Loucy (cell line): Measurements from ENCODE around the gene FRMD5.

ENCODE experiments used
- H2AFZ ChIP-seq: fragments of 200-600 bp; sonication (generic); 2 replicates; pipeline ENCODE4 v1.6.0; 2016; ENCODE audit warnings: antibody characterized with exemption, mild to moderate bottlenecking, low read length, moderate library complexity
- H3F3A ChIP-seq: fragments of 200-600 bp; 2 replicates; pipeline ENCODE4 v1.6.0; 2016; ENCODE audit warnings: antibody characterized with exemption, low read depth, mild to moderate bottlenecking
- H3K27me3 ChIP-seq: fragments of 200-600 bp; sonication (generic); 2 replicates; pipeline ENCODE4 v1.6.1; 2014; ENCODE audit warnings: low read length, mild to moderate bottlenecking; ENCODE audit not compliant: insufficient read depth, poor library complexity, severe bottlenecking
- H3K36me3 ChIP-seq: fragments of 200-600 bp; sonication (generic); 2 replicates; pipeline ENCODE4 v1.6.1; 2016; ENCODE audit warnings: low read length; ENCODE audit not compliant: insufficient read depth
- H3K4me1 ChIP-seq: fragments of 200-600 bp; sonication (generic); 2 replicates; pipeline ENCODE4 v1.5.1; 2014; ENCODE audit warnings: low read length, mild to moderate bottlenecking; ENCODE audit not compliant: insufficient read depth, poor library complexity, severe bottlenecking
- H3K4me2 ChIP-seq: fragments of 200-600 bp; sonication (generic); 2 replicates; pipeline ENCODE4 v1.6.0; 2014; ENCODE audit warnings: antibody characterized with exemption, low read length, low read depth, mild to moderate bottlenecking; ENCODE audit not compliant: poor library complexity, severe bottlenecking
- H3K4me3 ChIP-seq: fragments of 200-600 bp; sonication (generic); 2 replicates; pipeline ENCODE4 v1.5.1; 2014; ENCODE audit warnings: low read length, mild to moderate bottlenecking, mixed read lengths; ENCODE audit not compliant: poor library complexity, severe bottlenecking
- H3K79me2 ChIP-seq: fragments of 200-600 bp; sonication (generic); 2 replicates; pipeline ENCODE4 v1.6.1; 2014; ENCODE audit warnings: low read length; ENCODE audit not compliant: insufficient read depth
- H3K9ac ChIP-seq: fragments of 200-600 bp; sonication (generic); 2 replicates; pipeline ENCODE4 v1.6.0; 2014; ENCODE audit warnings: mild to moderate bottlenecking, low read depth, low read length, moderate library complexity; ENCODE audit not compliant: poor library complexity, severe bottlenecking
- H3K9me2 ChIP-seq: fragments of 200-600 bp; sonication (generic); replicated peaks from 2 replicates; pipeline ENCODE4 v1.6.1; 2016; ENCODE audit warnings: low read depth, low read length, mixed read lengths
- H3K9me3 ChIP-seq: fragments of 200-600 bp; sonication (generic); 2 replicates; pipeline ENCODE4 v1.6.1; 2014; ENCODE audit warnings: mild to moderate bottlenecking, antibody characterized with exemption, low read length, low read depth; ENCODE audit not compliant: insufficient read depth
- H4K20me1 ChIP-seq: fragments of 200-600 bp; sonication (generic); 2 replicates; pipeline ENCODE4 v1.6.0; 2014; ENCODE audit warnings: antibody characterized with exemption, low read length, mild to moderate bottlenecking; ENCODE audit not compliant: insufficient read depth, poor library complexity, severe bottlenecking
- EZH2phosphoT487 ChIP-seq: fragments of 200-600 bp; IDR thresholded peaks from 2 replicates; pipeline ENCODE4 v1.6.1; 2018; ENCODE audit warnings: antibody characterized with exemption, mild to moderate bottlenecking, moderate library complexity, borderline replicate concordance
- TF ChIP-seq, protein P1 (sequence below): fragments of 200-600 bp; sonication (generic); conservative IDR thresholded peaks from 2 replicates; pipeline ENCODE4 v1.5.1; 2014; ENCODE audit warnings: mild to moderate bottlenecking, antibody characterized with exemption, low read length

The FRMD5 gene

DNA sequence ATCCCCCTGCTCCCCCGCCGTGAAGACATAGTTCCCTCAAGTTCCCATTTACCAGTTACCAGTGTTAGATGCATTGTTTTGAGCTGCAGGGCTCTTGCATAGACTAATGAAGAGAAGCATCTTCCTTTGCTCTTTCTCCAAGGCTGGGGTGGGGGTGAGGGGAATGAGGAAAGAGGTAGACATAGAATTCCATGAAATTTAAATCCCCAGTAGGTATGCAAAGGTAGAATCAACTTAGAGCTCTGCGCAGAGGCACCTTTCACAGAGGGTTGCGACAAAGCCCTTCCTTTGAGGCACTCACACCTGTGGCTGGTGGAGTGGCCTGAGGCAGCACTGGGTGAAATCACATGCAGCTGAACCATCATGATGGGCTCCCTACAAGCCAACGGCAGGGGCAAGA is 266.9 kb downstream of the FRMD5 start:
- Histone ChIP-seq H3K9me3 (no peaks in the 10 kb centered on the region), H3K9me2 (no peaks in the 10 kb centered on the region), H3K4me1 (no peaks in the 10 kb centered on the region), H2AFZ (no peak overlapping the region), H3K4me2 (no peak overlapping the region), H3K27me3 (no peaks in the 10 kb centered on the region), H3K4me3 (no peak overlapping the region), H3K9ac (no peak overlapping the region), H3K79me2 (no peaks in the 10 kb centered on the region), H3F3A (no peaks in the 10 kb centered on the region), H4K20me1 (no peaks in the 10 kb centered on the region), H3K36me3 (no peaks in the 10 kb centered on the region)
- TF ChIP-seq, protein P1, sequence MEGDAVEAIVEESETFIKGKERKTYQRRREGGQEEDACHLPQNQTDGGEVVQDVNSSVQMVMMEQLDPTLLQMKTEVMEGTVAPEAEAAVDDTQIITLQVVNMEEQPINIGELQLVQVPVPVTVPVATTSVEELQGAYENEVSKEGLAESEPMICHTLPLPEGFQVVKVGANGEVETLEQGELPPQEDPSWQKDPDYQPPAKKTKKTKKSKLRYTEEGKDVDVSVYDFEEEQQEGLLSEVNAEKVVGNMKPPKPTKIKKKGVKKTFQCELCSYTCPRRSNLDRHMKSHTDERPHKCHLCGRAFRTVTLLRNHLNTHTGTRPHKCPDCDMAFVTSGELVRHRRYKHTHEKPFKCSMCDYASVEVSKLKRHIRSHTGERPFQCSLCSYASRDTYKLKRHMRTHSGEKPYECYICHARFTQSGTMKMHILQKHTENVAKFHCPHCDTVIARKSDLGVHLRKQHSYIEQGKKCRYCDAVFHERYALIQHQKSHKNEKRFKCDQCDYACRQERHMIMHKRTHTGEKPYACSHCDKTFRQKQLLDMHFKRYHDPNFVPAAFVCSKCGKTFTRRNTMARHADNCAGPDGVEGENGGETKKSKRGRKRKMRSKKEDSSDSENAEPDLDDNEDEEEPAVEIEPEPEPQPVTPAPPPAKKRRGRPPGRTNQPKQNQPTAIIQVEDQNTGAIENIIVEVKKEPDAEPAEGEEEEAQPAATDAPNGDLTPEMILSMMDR = no peak
- no peak for TF ChIP-seq EZH2phosphoT487

DNA sequence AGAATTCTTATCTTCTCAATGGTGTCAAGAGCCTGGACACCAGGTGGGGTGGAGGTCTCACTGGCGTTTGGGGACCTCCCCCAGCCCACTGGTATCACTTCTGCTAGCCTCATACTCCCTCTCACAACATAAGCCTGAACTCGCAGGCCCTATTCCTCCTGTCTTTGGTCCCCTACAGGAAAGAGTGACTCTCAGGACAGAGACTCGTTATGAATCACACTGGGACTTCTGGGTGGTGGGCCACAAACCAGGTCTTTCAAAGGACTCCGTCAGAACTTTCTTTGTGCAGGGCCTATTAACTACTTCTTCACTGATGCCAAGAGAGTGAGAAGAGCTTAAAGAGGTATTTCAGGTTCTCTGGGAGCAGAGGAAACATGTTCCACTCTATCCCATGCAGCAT is 267.9 kb downstream of the FRMD5 start:
- Histone ChIP-seq H2AFZ (no peak overlapping the region), H3K4me1 (no peaks in the 10 kb centered on the region), H3K4me3 (no peak overlapping the region), H3K79me2 (no peaks in the 10 kb centered on the region), H3K4me2 (no peak overlapping the region), H3K9me3 (no peaks in the 10 kb centered on the region), H4K20me1 (no peaks in the 10 kb centered on the region), H3K36me3 (no peaks in the 10 kb centered on the region), H3K9me2 (no peaks in the 10 kb centered on the region), H3K9ac (no peak overlapping the region), H3F3A (no peaks in the 10 kb centered on the region), H3K27me3 (no peaks in the 10 kb centered on the region)
- TF ChIP-seq, protein P1 = no peak
- no peak for TF ChIP-seq EZH2phosphoT487

DNA sequence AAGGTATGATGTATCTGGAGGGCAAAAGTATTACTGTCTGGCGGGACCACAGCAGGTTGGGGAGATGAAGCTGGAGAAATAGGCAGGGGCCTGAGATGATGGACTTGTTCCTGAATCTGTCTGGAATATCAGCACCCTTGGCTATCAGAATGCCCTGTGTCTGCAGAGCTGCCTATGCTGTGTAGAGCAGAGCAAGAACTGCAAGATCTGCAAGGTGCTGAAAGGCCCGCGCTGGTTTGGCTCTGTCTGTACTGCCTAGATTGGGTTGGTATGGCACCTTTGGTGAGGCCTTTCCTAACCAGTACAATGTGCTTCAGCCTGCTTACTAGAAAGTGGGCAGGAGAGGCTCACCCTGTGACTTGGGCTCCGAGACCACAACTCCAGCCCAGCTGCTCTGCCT is 271.5 kb downstream of the FRMD5 start:
- Histone ChIP-seq H3K9me2 (no peaks in the 10 kb centered on the region), H3K27me3 (no peaks in the 10 kb centered on the region), H2AFZ (no peak overlapping the region), H3K79me2 (no peaks in the 10 kb centered on the region), H3K36me3 (no peaks in the 10 kb centered on the region), H3K9me3 (no peaks in the 10 kb centered on the region), H3K4me3 (no peak overlapping the region), H4K20me1 (no peaks in the 10 kb centered on the region), H3K4me2 (no peak overlapping the region), H3K9ac (no peak overlapping the region), H3K4me1 (no peaks in the 10 kb centered on the region), H3F3A (no peaks in the 10 kb centered on the region)
- TF ChIP-seq, protein P1 = no peak
- TF ChIP-seq EZH2phosphoT487 = no peak
